ENCODE data around the gene SCD.
"Not testable (repeated sequence)": the region's sequence is repeated elsewhere in the genome, so short reads cannot be mapped to it uniquely, and the experiment has no call there.

The SCD gene

DNA sequence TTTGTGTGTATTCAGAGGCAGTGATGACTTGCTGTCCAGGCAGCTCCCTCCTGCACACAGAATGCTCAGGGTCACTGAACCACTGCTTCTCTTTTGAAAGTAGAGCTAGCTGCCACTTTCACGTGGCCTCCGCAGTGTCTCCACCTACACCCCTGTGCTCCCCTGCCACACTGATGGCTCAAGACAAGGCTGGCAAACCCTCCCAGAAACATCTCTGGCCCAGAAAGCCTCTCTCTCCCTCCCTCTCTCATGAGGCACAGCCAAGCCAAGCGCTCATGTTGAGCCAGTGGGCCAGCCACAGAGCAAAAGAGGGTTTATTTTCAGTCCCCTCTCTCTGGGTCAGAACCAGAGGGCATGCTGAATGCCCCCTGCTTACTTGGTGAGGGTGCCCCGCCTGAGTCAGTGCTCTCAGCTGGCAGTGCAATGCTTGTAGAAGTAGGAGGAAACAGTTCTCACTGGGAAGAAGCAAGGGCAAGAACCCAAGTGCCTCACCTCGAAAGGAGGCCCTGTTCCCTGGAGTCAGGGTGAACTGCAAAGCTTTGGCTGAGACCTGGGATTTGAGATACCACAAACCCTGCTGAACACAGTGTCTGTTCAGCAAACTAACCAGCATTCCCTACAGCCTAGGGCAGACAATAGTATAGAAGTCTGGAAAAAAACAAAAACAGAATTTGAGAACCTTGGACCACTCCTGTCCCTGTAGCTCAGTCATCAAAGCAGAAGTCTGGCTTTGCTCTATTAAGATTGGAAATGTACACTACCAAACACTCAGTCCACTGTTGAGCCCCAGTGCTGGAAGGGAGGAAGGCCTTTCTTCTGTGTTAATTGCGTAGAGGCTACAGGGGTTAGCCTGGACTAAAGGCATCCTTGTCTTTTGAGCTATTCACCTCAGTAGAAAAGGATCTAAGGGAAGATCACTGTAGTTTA, 15.8 kb downstream of the SCD start:
- DNase-seq (ENCODE audit: low spot score): no peak
- FAIRE-seq: no peak

DNA sequence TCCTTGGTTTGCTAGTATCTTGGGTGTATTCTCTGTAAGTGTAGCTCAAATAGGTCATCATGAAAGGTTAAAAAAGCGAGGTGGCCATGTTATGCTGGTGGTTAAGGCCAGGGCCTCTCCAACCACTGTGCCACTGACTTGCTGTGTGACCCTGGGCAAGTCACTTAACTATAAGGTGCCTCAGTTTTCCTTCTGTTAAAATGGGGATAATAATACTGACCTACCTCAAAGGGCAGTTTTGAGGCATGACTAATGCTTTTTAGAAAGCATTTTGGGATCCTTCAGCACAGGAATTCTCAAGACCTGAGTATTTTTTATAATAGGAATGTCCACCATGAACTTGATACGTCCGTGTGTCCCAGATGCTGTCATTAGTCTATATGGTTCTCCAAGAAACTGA, 17.1 kb downstream of the SCD start:
- FAIRE-seq: no peak

DNA sequence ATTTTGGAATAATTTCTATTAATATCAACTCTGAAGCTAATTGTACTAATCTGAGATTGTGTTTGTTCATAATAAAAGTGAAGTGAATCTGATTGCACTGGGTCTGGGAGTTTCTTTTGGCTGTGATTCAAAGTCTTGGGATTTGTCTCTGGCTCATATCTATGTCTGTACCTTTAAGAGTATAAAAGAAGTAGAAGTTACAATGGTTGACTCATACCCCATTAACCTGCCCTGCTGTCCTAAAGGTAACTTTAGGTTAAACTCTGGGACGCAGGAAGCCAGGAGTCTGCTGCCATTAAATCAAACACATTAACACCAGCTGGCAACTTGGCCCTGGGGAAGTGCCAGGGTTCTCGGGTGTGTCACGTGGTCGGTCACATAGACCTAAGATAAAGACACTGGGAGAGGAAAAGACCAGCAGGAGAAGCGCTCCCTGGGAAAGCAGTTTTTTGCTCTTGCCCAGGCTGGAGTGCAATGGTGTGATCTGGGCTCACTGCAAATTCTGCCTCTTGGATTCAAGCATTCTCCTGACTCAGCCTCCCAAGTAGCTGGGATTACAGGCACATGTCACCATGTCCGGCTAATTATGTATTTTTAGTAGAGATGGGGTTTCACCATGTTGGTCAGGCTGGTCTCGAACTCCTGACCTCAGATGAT, 17.8 kb downstream of the SCD start:
- FAIRE-seq: peak; percentile 98
- DNase-seq (ENCODE audit: low spot score): peak; percentile 94

More for the DNA sequence above, 17.1 kb downstream of the SCD start:
- no peak for DNase-seq (ENCODE audit: low spot score)

DNA sequence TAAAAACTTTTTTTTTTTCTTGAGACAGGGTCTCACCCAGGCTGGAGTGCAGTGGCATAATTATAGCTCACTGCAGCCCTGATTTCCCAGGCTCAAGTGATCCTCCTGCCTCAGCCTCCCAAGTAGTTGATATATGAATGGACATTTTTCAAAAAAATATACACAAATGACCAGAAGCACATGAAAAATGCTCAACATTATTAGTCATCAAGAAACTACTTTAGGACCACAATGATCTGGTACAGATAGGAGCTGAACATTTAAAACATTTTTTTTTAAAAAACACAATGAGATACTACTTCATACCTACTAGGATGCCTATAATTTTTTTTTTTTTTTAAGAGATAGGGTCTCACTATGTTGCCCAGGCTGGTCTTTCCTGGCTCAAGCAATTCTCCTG, 21.7 kb downstream of the SCD start:
- FAIRE-seq (no peak), DNase-seq (ENCODE audit: low spot score) (no peak)

DNA sequence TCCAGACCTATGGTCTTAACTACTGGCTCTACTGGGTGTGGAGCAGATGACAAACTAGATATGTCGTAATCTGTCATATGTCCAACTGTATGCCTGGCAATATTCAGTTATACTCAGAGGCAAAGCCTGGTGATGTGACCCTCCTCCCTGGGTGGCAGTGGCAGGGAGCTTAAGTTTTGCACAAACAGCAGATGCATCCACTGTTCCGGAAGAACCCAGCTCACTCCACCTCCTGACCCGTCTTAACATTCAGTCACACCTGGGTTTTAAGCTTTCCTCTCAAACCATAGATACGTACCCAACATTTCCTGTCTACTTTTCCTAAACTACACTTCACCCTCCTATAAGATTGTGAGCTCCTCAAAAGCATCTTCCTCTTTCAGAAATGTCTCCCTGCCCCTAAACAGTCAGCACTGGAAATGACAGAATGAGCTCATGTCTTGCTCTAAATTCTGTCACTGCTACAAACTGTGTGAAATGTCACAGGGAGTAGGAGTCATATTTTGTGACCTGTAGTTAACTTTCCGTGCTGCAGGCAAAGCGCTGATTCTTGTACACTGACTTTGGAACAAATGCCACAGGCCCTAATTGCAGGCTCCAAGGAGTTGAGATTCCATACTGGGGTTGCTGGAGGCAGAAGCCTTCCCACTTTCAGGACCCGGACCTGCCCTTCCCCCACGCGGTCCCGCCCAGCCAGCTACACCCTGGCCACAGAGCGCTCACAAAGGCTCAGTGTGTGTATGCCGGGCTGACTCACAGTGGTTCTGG, 23.9 kb downstream of the SCD start:
- DNase-seq (ENCODE audit: low spot score) (peak; percentile 63), FAIRE-seq (peak; percentile 76)

DNA sequence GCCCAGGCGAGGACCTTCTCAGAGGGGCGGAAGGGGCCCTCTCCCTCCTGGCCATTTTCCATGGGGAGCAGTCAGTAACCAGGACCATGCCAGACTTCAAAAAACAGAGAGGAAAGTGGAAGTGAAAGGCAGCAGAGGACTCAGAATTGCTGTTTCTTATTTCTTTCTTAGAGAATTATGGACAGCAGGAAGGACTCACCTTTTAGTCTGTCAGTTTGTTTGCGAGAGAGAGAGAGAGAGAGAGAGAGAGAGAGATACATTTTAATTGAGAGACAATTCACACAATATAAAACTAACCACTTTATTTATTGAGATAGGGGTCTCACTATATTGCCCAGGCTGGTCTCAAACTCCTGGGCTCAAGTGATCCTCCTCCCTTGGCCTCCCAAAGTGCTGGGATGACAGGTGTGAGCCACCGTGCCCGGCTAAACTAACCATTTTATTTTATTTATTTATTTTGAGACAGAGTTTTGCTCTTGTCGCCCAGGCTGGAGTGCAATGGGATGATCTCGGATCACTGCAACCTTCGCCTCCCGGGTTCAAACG, 24.5 kb downstream of the SCD start:
- FAIRE-seq: no peak
- DNase-seq (ENCODE audit: low spot score): no peak

DNA sequence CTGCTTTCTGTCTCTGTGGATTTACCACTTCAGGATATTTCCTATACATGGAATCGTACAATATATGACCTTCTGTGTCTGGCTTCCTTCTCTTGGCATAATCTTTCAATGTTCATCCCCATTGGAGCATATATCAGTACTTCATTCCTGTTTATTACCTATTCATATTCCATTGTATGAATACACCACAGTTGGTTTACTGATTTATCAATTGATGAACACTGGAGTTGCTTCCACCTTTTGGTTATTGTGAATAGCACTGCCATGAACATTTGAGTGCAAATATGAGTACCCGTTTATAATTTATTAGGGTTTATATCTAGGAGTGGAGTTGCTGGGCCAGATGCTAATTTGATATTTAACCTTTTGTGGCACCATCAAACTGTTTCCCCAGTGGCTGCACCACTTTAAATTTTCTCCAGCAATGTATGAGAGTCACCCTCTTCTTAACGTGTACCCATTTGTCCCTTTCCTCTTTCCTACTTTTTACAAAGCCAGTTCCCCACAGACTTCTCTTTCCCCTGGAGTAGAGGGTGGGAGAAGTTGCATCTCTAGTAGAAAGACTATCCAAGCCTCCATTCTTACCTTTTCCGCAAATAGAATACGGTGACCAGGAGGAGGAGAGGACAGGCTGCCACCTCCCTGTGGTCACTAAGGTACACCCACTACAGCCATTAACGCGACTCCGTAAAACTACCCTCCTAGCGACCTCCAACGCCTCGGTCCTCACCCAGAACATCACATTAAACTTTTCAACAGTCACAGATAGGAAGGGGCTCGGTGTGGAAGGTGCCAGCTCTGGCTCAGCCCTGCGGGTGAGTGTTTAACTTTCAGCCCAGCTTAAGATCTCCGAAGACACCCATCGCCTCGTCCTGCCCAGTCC, 25.6 kb downstream of the SCD start:
- DNase-seq (ENCODE audit: low spot score): no peak
- FAIRE-seq: no peak

DNA sequence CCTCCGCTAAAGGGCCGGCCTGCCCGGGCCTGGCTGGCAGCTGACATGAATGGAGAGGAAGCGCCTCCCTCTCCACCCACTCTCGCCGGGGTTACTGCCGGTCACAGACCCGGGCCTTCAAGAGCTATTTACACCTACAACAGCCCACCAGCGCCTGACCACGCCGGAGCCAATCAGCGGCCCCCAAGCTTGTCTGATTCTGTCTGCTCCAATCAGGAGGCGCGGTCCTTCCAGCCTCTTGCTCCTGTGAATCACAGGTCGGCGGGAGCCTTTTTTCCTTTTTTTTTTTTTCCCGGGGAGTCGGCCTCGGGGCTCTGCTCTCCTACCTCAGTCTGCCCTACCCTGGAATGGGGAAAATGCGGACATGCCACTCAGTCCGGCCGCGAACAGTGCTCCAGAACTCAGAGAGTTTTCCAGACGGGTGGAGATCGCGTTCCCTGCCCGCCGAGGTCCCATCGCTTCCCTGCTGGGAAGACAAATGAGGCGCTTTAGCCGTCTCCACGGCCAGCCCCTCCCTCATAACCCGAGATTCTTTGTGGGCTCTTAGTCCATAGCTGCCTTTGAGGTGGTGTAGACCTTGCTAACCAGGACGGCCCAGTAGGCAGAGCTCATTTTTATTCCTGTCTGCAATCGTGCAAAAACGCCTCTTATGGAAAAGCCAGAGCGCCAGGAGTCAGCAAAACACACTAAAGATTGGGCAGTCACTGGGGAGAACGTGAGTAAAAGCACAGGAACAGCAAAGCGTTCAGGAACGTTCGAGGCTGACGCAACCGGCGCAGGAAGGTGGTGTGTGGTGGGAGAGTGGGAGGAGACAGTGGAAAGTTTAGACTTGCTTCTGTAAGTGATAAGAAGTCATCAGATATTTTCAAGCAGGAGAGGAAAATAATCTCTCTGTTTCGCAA, 26.5 kb downstream of the SCD start:
- peak; percentile 94 for FAIRE-seq

DNA sequence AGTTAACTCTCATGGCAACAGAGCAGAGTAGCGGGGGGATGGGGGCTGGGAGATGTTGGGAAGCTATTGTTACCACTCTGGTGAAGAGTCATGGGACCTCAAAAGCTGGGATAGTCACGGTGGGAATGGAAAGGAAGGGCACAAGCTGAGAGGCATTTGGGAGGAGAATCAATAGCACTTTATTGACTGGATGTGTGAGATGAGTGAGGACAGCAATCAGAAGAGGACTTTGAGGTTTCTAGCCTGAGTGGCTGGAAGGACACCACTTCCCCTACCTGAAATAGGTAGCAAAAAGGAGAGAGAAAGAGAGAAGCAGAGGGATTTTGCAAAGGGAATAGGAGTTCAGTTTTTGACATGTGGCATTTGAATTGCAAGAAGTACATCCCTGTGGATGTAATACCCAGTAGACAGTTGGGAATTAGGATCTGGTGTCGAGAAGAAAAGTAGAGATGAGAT, 27.2 kb downstream of the SCD start:
- no peak for DNase-seq (ENCODE audit: low spot score)
- no peak for FAIRE-seq

More for the DNA sequence above, 26.5 kb downstream of the SCD start:
- DNase-seq (ENCODE audit: low spot score): peak; percentile 97

DNA sequence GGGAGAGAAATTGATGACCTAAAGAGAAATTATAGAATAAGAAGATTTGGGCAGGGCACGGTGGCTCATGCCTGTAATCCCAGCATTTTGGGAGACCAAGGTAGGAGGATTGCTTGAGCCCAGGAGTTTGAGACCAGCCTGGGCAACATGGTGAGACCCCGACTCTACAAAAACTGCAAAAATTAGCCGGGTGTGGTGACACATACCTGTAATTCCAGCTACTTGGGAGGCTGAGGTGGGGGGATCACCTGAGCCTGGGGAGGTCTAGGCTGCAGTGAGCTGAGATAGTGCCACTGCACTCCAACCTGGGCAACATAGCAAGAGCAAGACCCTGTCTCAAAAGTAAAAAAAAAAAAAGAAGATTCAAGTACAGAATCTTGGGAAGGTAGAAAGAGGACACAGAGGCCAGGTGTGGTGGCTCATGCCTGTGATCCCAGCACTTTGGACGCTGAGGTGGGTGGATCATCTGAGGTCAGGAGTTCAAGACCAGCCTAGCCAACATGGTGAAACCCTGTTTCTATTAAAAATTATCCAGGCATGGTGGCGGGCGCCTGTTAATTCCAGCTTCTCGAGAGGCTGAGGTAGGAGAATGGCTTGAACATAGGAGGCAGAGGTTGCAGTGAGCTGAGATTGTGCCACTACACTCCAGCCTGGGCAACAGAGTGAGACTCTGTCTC, 27.8 kb downstream of the SCD start:
- not testable (repeated sequence) for DNase-seq (ENCODE audit: low spot score); FAIRE-seq

DNA sequence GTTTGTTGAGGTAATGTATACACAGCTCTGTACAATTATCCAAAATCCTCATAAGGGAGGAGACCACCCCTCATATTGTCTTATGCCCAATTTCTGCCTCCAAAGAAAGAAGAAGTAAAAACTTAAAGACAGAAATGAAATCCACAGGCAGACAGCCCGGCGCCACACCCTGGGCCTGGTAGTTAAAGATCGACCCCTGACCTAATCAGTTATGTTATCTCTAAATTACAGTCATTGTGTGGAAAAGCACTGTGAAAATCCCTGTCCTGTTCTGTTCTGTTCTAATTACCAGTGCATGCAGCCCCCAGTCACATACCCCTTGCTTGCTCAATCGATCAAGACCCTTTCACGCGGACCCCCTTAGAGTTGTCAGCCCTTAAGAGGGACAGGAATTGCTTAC, 29.6 kb downstream of the SCD start:
- DNase-seq (ENCODE audit: low spot score); FAIRE-seq: not testable (repeated sequence)

DNA sequence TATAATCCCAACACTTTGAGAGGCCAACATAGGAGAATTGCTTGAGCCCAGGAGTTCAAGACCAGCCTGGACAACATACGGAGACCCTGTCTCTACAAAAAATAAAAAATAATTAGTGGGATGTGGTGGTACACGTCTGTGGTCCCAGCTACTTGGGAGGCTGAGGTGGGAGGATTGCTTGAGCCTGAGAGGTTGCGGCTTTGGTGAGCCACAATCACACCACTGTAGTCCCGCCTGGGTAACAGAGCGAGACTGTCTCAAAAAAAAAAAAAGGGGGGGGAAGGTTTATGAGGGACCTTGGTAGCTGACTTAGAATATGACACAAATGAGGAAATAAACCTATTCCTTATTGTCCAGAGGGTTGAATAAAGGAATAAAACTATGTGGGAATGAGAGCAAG, 30.8 kb downstream of the SCD start:
- DNase-seq (ENCODE audit: low spot score) (no peak), FAIRE-seq (no peak)

DNA sequence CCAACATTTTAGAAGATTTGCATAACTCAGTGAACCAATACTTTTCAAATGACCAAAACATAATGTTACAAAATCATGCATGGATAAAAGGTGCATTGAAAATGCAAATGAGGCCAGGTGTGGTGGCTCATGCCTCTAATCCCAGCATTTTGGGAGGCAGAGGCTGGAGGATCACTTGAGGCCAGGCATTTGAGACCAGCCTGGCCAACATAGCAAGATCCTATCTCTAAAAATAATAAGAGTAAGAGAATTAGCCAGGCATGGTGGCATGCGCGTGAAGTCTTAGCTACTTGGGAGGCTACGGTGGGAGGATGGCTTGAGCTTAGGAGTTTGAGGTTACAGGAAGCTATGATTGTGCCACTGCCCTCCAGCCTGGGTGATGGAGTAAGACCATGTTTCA, 33.4 kb downstream of the SCD start:
- no peak for FAIRE-seq
- no peak for DNase-seq (ENCODE audit: low spot score)

DNA sequence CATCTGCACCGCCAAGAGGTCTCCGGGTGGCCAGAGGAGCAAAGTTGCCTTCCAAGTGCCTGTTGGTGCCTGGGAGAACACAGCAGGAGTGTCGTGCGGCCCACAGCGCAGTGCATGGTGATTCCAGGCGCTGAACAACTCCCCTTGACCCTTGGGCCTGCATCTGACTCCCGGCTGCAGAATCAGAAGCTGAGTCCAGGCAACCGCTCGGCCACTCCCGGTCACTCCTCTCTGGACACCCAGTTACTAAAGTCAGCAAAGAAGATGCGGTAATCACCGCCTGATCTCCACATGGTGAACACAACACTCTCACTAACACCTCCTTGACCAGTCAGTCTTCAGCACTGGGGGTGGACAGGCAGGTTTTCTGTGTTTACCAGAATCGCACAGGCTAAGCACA, 35.5 kb downstream of the SCD start:
- no peak for FAIRE-seq
- no peak for DNase-seq (ENCODE audit: low spot score)

DNA sequence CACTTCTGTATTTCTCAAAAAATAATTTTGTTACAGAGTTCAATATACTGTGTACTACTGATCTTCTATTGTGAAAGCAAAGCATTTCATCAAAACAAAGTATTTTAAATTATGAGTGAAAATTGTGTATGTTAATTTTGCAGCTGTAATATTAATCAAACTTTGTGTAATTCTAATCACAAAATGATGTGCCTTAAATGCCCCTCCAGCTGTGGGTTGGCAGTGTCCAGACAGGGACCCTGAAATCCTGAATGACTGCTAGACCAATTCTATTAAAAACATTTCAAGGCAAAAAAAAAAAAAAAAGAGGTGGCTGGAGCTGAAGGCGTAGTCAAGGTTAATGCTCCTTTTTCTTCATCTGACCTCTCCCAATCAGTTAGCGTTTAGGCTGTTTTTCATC, 36.2 kb downstream of the SCD start:
- DNase-seq (ENCODE audit: low spot score) (no peak), FAIRE-seq (no peak)

DNA sequence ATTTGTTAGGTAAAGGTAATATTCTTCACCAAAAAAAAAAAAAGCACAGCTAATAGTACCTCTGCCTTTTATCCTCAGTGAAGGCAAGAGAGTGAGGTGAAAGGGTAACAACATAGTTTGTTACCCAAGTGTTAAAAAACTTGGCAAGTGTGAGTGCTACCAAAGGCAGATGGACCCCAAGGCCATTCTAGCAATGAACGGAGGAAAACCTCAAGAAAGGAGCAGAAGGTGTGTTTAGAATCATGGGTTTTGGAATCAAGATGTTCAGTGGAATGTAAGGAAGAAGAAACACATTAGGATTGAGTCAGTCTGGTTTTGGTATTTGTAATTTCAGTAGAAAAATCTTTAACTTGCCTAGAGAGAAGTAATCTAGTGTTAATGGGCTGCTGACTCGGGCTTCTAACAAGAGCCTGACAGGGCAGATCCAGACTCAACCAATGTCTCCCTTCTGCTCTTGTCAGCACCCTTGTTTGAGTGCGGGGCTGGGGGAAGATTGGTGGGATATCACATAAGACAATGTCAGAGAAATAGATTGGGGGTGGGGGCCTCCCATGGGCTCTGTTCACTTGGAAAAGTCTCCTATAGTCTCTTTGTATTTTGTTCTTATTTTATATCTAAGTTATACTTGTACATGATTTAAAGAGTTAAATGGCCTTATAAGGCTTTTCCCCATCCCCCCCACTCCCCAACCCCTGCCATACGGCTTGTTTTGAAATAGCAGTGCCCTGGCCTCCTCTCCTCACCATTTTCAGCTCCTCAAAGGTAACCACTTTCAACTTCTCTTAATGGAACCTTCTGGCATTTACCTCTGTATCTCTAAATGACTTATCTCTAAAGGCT, 44.4 kb downstream of the SCD start:
- no peak for DNase-seq (ENCODE audit: low spot score)
- FAIRE-seq: no peak

DNA sequence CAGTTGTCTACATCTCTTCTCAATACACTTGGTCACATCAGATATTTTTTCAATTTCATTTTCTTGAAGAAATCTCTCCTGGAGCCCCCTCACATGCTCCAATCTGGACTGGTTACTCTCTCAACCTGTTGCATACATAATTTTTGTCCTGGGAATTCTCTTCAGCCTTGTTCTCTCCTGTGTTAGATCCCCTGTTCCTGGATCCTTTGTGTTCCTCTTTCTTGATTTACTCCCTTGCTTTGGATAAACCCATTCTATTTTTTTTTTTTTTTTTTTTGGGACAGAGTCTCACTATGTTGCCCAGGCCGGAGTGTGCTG, 45.6 kb downstream of the SCD start:
- FAIRE-seq: no peak

DNA sequence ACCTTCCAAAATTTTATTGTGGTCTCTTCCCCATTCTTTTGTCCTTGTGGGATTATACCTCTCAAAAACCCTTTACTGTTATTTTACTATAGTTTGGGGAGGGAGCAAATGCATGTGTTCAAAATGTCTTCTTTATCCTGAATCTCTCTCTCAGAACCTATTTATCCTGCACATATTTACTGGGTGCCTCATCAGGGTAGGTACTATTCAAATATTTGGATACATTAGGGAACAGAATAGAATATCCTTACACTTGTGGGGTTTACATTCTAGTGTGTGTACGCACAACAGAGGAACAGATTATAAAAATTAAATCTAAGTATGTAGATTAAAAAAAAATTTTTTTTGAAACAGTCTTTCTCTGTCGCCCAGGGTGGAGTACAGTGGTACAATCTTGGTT, 48.6 kb downstream of the SCD start:
- FAIRE-seq (no peak), DNase-seq (ENCODE audit: low spot score) (no peak)

More for the DNA sequence above, 45.6 kb downstream of the SCD start:
- DNase-seq (ENCODE audit: low spot score): no peak

Measured in RCC 7860 (cell line).